ENCODE data around the gene HPSE2.
A peak's percentile ranks its signal among the peaks of the same experiment; 100 is the strongest.

HPSE2 gene

DNA sequence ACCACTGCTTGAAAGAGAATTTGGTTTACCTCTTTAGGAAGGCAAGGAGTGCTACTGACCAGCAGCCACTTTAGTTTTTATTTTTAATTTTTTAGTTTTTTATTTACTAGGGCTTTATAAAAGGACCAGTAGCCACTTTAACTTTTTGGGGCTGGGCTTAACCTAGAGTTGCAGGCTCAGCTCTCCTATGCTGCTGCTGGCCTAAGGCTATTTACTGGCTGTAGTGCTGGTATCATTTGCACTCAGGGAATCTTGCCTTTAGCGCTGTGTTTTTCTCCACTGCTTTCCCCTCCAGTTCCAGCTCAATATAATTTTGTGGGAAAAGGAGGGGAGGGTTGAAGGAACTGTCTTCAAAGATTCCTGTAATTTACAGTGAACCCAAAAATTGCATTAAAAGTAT lies 802.3 kb downstream of the HPSE2 start:
- no peak for DNase-seq (ENCODE audit: low read depth)

DNA sequence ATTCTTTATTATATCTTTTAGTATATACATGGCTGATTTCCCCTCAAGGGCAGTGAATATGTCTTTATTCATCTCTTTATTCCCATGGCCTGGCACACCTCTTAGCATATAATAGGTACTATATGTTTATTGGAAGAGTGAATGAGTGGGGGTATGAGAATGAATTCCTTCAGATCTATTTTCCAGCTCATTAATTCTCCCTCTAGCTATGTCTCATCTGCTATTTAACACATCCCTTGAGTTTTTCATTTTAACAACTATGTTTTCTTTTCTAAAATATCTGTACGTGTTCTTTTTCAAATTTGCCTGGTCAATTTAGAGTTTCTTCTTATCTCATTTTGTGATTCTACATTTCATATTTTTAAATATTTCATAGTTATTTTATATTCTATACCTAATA lies 803.3 kb downstream of the HPSE2 start:
- DNase-seq (ENCODE audit: low read depth), result no peak

DNA sequence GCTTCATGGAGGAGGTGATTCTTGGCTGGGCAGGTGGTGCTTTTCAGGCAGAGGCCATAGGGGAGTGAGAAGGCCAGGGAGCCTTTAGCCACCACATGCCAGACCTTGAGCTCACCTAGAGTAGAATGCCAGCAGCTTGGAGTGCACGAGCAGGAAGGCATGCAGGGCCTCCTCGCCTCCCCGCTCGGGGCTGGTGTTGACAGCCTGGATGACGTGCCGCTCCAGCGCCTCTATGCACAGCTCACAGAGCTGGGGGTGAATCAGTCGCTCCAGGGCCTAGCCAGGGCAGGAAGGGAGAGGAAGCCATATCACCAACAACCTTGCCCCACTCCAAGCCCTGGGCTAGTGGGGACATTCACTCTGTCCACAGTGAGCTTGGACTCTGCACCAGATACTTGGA lies 804.6 kb downstream of the HPSE2 start:
- no peak for DNase-seq (ENCODE audit: low read depth)

DNA sequence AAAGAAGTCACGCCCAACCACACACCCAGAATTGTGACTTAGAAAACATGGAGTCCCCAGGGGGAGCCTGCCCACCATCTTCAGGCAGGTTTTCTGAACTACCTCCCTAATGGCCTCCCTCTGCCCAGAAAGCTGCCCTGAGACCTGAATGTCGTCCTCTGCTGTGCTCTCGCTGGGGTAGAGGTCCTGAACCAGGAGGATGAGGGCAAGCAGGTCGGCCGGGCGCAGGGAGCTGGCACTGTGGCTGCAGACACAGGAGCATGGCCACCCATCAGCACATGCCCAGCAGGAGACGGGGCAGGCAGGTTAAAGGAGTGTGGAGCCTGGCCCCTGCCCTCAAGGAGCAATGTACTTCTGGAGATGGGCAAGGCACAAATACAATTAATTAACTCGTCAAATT lies 805.2 kb downstream of the HPSE2 start:
- no peak for DNase-seq (ENCODE audit: low read depth)

DNA sequence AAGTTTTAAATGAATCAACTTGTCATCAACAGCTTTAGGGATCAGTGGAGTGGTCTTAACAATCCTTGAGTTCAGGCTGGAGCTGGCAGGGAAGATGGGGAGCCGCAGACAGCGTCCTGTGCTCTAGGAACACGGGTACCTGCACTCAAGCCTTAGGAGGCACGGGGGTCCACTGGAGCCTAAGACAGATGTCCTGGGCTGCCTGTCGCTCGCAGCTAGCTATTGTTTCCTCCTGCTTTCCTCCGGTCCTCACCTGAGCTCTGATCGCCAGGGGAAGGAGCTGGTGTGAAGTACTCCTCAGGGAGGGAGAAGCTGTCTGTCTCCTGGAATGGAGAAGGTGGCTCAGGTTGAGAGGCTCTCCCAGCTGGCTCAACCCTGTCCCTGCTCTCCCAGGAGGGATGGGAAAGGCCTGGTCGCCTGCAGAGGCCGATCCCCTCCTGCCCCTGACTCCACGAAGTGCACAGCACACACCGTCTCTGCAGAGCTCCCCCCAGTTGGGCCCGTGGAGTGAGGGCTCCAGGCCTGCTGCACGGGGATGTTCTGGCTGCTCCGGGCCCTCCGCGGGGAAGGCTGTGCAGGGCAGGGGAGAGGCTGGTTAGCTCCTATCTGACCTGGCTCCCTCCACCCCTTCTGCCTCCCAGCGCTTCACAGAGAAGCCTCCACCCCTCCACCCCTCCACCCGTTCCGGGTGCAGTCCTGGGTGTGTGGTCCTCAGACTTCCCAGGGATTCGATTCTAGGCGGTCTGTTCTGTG lies 806.2 kb downstream of the HPSE2 start:
- DNase-seq (ENCODE audit: low read depth), result no peak

DNA sequence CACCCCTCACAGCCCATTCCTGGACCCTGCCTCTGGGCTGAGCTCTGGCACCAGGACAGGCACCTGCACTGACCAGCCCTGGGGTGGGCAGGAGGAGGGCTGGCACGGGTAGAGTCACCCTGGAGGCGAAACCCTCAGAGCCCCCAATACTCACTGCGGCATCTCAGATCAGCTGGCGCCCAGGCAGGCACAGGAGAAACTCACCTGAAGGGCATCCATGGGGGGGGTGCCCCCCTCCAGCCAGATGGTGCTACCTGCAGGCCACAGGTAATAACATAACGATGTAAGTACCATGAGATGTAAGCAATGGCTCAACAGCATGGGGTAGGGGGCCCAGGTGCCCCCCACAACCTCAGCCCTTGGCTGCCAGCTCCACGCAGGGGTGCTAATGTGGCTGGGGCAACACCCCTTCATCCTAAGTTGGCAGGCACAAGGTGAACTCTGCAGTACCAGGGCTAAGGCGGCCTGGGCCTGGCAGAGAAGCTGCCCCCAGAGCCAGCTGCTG lies 808.6 kb downstream of the HPSE2 start:
- no peak for DNase-seq (ENCODE audit: low read depth)

DNA sequence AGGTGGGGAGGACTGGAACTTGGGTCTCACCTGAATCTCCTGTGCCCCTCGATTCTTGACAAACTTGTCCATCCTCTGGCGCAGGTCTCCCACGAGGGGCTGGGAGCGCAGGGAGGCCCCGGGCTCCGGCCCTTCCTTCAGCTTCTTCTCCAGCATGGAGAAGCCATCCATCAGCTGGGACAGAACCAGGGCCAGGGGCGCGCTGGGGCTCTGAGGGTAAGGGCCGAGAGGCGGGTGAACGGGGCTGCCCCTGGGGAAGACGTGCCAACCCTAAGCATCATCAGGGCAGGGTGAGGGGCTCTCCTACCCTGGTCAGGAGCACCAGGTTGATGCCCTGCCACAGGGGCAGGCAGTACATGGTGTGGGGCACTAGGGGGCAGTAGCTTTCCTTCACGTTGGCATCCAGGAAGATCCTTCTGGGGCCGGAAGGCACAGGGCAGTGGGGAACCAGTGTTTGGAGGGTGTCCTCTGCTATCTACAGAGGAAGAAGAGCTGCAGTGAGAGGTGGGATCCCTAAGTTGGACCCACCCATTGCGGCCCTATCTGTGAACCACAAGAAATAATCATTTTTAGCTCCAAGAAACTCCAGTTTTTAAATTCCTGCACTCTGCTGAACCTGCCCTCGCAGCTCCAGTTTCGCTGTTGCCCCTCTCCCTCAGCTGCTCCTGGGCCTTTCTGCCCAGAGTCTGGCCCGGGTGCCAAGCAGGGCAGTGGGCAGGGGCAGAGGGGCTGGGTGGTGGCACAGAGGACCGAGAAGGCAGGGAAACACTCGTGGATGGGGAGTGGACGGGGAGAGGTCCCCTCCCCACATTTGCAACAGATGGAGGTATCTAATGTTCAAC lies 809.9 kb downstream of the HPSE2 start:
- peak; percentile 45 for DNase-seq (ENCODE audit: low read depth)

DNA sequence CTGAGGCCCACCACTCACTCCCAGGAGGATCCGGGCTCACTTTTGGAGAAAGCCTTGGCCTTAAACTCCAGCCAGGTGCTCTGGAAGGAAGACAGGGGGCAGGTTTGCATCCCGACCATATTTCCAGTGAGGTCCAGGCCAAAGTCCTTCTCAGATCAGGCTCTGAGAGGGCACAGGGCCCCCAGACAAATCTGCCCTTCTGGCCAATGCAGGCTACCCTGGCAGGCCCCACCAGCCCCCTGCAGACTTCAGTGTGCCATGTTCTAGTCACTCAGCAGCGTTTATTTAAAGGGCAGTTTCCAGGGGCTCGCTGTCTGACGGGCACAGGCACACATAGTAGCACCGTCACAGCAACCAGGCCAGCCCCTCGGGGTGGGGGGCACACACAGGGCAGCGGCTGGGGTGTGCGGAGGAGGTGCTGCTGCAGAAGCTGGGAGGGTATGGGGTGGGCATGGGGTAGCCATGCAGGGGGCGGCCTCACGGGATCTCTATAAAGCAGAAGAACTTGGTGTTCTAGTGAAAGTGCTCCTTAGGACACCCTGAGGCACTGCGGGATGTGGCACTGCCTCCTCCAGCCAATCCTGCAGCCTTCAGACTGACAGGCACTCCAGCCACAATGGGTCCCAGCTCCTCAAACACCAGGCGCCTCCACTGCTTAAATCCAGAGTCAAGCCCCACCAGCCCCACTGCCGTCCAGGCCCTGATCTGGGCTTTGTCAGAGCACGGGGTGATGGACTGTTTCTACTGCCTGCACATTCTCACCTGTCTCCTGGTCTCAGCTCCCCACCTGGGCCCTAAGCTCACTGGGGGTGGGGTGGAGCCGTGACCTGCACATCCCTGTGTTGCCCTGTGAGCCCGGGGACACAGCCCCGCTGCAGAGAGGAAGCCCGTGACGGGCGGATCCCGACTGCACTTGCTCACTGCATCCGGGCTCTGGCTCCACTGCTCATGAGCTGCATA lies 811.1 kb downstream of the HPSE2 start:
- no peak for DNase-seq (ENCODE audit: low read depth)

DNA sequence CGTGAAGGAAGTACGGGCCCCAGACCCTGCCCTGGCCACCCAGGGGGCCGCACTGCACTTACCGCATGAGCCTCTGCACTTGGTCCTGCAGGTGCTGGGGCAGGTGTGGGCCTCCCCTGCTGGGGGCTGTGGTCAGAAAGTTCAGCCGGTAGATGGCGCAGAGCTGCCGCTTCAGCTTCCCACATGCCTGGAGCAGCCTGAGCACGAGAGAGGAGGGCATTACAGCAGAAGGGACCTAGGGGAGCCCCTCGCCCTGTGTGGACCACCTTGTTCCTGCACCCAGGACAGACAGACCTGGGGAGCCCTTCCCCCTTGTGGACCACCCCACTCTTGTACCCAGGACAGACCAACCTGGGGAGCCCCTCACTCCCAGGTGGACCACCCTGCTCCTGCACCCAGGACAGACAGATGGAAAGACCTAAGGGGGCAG lies 811.9 kb downstream of the HPSE2 start:
- no peak for DNase-seq (ENCODE audit: low read depth)

DNA sequence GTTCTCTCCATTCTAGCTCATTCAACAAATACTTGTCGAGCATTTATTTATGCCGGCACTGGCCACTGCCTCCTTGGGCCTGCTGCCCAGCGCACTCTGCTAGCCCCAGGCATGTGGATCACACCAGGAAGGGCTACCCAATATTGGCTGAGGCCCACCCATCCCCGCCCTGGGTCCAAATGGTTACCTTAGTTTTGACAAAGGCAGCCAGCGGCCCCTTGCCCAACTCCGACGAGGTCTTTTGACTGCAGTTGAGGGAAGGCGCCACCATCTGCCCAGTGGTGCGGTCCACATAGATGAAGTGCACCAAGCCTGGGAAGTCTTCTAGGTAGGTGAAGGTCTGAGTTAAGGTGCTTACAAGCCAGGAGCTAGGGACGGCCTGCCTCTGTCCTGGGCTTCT lies 813.5 kb downstream of the HPSE2 start:
- DNase-seq (ENCODE audit: low read depth), result no peak

DNA sequence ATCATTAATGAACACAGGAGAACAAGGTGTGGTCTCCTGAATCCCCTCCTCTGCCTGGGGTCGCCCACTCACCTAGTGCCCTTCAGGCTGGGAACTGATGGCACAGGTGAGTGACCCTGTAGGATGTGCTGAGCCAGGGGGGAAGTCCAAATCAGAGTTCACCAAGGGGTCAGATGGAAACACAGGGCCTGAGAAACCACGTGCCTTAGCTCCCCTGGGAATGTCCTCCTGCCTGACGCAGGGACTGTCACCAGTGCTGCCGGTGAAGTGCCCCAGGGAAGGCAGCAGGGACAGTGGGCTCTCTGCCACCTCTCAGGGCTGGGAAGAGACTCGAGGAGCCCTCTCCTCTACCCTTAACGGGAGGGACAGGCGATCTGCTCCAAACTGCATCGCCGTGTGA lies 814.9 kb downstream of the HPSE2 start:
- DNase-seq (ENCODE audit: low read depth), result no peak

DNA sequence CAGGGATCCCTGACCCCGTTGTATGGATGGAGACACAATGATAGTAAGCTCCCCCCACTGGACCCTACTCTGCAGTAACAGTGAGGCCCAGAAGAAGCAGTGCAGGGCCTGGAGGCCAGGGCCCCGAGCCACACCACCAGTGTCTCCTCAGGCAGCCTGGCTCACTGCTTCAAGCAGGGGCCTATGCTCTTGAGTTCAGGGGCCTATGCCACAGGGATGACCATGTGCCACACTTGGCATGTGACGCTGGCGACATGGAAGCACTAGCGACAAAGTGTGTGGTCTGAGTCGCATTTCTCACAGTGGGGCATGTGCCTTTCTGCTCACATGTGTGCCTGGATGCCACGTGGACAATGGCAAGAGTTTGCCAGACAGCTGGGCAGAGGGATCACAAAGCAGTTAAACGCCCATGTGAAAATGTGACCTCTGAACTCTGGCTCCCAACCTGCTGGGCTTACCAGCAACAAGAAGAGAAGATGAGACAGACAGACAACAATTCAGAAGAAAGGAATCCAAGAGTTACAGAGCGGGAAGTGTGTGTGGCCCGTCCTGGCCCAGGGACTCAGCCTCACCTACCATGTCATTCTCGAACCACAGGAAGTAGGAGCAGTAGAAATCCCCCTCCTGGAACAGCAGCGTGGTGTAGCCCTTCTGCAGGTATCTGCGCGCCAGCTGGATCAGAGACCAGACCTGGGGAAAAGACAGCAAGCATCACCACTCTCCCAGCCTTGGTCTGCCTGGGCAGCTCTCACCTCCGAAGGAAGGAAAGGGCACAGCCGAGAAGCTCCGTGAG lies 816.0 kb downstream of the HPSE2 start:
- DNase-seq (ENCODE audit: low read depth), result no peak

DNA sequence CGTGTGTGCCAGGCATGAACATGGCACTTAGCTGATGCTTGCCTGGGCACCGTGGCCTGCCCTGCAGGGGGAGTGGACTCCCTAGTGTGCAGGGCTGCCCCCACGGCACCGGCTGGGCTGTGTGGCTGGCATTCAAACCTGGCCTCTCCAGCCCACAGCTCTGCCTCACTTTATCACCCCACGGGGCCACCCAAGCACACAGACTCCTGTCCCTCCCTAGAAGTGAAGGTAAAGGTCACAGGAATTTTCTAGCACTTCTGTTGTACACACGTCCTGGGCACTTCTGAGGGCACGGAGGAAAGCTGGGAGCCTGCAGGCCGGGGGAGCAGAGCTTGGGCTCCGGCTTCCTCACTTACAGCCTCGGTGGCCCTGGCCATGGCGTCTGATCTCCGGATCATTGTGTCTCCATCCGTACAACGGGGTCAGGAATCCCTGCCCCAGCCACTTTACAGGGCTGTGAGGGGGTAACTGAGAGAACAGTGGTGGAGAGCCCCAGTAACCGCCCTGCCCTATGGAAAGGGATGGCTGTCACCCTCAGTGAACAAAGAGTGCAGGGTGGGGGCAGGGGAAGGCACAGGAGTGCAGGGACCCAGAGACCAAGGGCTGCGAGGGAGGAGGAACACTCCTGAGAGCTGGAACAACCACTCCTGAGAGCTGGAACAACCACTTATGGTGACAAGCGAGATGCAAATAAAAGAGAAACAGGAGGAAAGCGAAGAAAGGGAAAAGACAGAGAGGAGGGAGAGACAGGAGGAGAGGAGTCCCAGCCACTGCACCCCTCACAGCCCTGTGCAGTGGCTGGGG lies 816.8 kb downstream of the HPSE2 start:
- no peak for DNase-seq (ENCODE audit: low read depth)

DNA sequence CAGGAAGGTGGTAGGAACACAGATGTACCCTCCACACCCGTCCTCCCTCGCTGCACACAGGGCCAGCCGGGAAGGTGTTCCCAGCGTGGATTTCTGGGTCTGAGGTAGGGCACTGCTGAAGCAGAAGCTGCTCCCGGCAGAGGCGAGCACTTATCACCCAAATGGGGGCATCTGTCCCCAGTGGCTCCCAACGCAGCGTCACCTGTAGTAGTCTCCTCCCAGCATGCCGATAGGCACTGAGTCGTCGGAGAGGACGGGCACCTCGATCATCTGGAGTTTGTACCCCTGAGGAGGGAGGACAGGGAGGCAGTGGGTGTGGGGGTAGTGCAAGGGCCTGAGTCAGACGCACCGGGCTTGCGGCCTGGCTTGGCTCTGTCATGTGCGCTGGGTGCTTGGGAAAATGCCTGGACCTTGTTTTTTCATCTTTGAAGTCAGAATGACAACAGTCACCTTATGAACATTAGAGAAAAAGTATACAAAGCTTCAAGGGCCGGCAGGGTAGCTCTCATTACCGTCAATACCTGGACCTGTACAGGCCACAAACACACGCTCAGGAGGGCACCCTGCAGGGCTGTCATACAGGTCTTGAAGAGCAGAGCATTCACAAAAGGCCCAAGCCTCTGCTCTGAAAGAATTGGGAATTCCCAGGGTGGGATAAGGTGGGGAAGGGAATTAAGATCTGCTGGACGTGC lies 817.5 kb downstream of the HPSE2 start:
- no peak for DNase-seq (ENCODE audit: low read depth)

DNA sequence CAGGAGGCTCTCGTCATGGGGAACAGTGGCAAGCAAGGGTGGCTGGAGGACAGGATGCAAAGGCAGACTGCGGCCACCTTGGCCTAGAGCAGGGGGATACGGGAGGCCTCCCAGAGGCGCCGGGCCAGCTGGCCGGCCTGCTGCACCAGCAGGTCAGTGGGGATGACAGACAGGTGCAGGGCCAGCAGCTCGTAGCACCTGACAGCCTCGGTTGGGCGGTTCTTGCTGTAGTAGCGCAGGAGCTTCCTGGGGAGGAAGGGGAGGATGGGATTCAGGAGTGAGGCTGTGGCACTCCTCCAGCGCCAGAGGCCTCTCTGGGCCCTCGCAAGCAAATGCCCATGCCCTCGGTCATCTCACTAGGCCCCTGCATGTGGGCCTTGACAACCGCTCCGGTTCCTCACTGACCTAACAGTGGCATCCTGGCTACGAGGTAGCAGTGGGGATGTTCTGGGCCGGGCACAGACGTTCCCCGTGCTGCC lies 818.1 kb downstream of the HPSE2 start:
- DNase-seq (ENCODE audit: low read depth), result no peak

DNA sequence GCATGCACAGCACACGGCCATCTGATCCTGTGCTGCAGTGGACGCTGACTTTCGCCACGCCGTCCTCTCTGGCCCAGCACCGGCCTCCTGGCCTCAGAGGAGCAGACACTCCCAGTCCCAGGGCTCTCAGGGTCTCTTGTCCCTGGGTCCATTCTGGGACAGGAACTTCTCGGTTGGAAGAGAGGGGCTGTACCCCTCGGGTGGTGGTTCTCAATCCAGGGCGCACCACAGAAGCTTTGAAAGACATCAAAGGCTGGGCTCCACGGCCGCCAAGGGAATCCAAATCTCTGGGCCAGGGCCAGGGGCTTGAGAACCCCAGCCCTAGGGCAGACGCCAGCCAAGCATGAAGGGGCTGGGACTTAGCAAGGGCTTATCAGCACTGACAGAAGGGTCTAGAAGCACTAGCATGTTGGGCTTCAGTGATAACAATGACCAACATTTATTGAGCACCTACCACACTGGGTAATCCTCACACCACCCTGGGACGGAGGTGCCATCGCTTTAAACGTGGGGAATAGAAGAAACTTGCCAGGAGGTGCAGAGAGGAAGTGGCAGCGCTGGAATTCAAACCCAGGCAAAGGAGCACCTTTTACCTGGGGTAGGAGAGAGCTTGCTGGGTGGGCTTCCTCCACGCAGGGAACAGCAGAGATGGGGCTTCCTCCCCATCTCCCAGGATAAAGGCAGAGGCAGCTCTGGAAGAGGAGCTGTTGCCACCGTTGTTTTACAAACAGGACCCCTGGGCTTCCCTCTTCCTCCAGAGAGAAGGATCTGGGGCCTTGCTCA lies 818.9 kb downstream of the HPSE2 start:
- DNase-seq (ENCODE audit: low read depth), result no peak

DNA sequence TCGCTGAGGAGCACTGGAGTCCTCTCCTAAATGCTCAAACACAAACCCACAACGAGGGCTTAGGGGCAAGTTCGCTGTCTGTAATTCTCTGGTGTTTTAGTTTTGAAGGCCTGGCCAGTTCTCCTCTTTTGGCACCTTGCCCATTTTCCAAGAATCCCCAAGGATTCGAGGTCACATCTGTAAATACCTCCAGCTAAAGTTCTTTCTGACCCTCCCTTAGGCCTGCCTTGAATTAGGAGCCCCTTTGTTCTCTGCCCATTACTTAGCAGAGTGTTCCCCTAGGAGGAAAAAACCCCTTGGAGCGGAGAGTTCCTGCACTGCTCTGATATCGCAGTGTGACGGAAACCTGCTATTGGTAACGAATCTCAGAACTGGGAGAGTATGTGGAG lies 819.9 kb downstream of the HPSE2 start:
- peak; percentile 37 for DNase-seq (ENCODE audit: low read depth)

DNA sequence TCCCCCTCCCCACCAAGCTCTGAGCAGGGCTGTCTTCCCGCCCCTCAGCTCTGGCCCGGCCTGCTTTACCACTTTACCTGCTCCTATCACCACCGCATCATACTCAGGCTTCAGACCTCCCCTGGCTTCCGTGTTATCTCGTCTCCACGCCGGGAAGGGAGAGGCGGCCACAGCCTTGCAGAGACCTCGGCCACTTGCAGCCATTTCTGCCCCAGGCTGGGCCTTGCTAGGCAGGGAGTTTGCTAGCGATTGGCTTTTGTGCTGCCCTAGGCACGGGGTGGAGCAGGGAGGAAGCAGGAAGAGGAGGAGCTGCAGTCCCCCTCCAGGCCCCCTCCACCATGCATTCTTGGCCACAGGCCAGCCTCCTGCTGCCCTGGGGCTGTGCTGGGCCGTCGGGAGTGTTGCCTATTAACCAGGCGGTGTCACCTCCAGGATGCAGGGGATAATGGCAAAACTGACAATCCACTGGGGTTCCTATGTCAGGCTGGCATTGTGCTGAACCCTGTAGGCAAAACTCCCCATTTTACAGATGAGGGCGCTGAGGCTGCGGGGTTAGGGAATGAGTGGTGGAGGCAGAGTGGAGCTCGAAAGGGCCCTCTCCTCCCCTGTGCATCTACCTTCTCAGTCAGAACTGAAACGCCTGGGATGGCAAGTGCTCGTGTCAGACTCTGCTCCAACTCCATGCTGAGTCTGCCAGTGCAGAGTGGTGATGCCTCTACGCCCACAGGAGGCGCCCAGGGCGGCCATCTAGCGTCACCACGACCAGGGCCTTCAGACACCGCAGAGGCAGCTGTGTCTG lies 820.5 kb downstream of the HPSE2 start, which contains the start of gene PYROXD2:
Gene PYROXD2 (minus strand): TSS at position 251 of the 799 bp plus-strand sequence. CDS start 47 bp downstream, at position 204.
- DNase-seq (ENCODE audit: low read depth), result peak; percentile 96

Measured in EH (cell line).